GM12878 (cell line): ENCODE results near the gene CRTC2.

ENCODE experiments used
- CEBPB ChIP-seq, 2 experiments: fragments of 150-350 bp in 1 of 2; IDR thresholded peaks; 2 replicates each; pipeline ENCODE4 v1.6.1; 2012 to 2014; ENCODE audit warnings: low read depth in 2 of 2, low read length in 2 of 2, borderline replicate concordance in 1 of 2, inconsistent platforms in 1 of 2
- POLR2A ChIP-seq: IDR thresholded peaks from 2 replicates; pipeline ENCODE4 v1.6.1; 2011; ENCODE audit warnings: low read depth, mild to moderate bottlenecking, low read length
- RAD21 ChIP-seq: IDR thresholded peaks from 2 replicates; pipeline ENCODE4 v1.6.1; 2011; ENCODE audit warnings: mild to moderate bottlenecking, low read depth, low read length, moderate library complexity; ENCODE audit not compliant: insufficient read depth
- RCOR1 ChIP-seq: conservative IDR thresholded peaks from 2 replicates; pipeline ENCODE4 v1.6.1; 2012; ENCODE audit warnings: low read depth, low read length, improper control_type of control experiment
- SUZ12 ChIP-seq: fragments of 200-600 bp; sonication (generic); IDR thresholded peaks from one replicate; pipeline ENCODE4 v1.6.1; 2018; ENCODE audit warnings: antibody characterized with exemption, mild to moderate bottlenecking; ENCODE audit not compliant: unreplicated experiment
- TF ChIP-seq, protein P1 (sequence below): IDR thresholded peaks from 2 replicates; pipeline ENCODE4 v1.6.1; 2012; ENCODE audit warnings: low read depth, low read length, improper control_type of control experiment
- TF ChIP-seq, protein P2 (sequence below), 3 experiments: IDR thresholded peaks in 2 of 3; conservative IDR thresholded peaks in 1 of 3; 2 replicates each; pipeline ENCODE4 v1.5.1; 2011; ENCODE audit warnings: low read depth in 3 of 3, low read length in 3 of 3, mild to moderate bottlenecking in 3 of 3, control low read depth in 2 of 3, moderate library complexity in 2 of 3, inconsistent platforms in 1 of 3, mixed read lengths in 1 of 3; ENCODE audit not compliant: control insufficient read depth in 2 of 3, insufficient read depth in 1 of 3; ENCODE audit errors: extremely low read depth in 1 of 3

DNA sequence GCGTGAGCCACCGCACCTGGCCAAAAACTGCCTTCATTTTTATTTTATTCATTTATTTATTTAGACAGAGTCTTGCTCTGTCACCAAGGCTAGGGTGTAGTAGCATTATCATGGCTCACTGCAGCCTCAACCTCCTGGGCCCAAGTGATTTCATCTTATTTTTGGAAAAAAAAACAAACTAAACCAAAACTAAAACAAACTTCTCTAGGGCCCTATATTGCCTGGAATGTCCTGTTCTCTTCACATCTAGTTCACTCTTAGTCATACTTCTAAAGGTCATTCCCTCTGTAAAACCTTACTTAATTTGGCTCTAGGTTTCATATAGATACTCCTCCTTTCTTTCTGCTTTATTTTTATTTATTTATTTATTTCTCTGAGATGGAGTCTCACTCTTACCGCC, 47.7 kb upstream of the CRTC2 start:
- no peak for TF ChIP-seq RCOR1
- TF ChIP-seq, protein P1, sequence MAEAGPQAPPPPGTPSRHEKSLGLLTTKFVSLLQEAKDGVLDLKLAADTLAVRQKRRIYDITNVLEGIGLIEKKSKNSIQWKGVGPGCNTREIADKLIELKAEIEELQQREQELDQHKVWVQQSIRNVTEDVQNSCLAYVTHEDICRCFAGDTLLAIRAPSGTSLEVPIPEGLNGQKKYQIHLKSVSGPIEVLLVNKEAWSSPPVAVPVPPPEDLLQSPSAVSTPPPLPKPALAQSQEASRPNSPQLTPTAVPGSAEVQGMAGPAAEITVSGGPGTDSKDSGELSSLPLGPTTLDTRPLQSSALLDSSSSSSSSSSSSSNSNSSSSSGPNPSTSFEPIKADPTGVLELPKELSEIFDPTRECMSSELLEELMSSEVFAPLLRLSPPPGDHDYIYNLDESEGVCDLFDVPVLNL: no peak
- TF ChIP-seq RAD21: no peak
- no peak for TF ChIP-seq POLR2A
- TF ChIP-seq, protein P2, sequence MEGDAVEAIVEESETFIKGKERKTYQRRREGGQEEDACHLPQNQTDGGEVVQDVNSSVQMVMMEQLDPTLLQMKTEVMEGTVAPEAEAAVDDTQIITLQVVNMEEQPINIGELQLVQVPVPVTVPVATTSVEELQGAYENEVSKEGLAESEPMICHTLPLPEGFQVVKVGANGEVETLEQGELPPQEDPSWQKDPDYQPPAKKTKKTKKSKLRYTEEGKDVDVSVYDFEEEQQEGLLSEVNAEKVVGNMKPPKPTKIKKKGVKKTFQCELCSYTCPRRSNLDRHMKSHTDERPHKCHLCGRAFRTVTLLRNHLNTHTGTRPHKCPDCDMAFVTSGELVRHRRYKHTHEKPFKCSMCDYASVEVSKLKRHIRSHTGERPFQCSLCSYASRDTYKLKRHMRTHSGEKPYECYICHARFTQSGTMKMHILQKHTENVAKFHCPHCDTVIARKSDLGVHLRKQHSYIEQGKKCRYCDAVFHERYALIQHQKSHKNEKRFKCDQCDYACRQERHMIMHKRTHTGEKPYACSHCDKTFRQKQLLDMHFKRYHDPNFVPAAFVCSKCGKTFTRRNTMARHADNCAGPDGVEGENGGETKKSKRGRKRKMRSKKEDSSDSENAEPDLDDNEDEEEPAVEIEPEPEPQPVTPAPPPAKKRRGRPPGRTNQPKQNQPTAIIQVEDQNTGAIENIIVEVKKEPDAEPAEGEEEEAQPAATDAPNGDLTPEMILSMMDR (IDR thresholded peaks at IDR 0.05 in 2 of 3, conservative IDR thresholded peaks at IDR 0.05 in 1 of 3; ENCODE audit: control insufficient read depth in 2 of 3, extremely low read depth in 1 of 3, insufficient read depth in 1 of 3, low read depth in 3 of 3, low read length in 3 of 3): no peak
- TF ChIP-seq CEBPB (IDR thresholded peaks at IDR 0.05; ENCODE audit: borderline replicate concordance in 1 of 2, low read depth in 2 of 2, low read length in 2 of 2): no peak
- TF ChIP-seq SUZ12: no peak
